Stimulated activated CD8-positive, alpha-beta memory T cell treated with anti-CD3 and anti-CD28 coated beads, Interleukin-7, amount 100 ng/mL, for 24 hours (primary cell): ENCODE data around the gene DYNC1I1.

Experiments used
- DNase-seq: peaks from one replicate; pipeline ENCODE4 v3.0.0-alpha.2; 2020; ENCODE audit warnings: low read depth

Gene DYNC1I1

DNA sequence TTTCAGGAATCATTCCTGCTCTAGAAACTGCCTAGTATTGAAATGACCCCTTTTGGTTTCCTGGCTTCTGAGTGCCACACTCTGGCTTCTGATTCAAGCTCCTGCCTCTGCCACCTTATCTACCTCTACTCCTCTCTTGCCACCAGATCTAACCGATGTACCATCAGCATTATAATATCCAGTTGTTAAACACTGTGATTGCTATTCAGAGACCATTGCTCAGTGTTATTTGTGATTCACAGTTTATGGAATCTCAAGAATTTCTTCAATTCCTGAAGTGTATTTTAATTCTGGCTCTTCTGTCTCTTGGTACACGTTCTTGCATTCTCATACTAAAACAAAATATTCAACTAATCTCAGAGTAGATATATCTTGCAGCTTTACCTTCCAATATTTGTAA is 88.7 kb downstream of the DYNC1I1 start:
- no peak for DNase-seq

DNA sequence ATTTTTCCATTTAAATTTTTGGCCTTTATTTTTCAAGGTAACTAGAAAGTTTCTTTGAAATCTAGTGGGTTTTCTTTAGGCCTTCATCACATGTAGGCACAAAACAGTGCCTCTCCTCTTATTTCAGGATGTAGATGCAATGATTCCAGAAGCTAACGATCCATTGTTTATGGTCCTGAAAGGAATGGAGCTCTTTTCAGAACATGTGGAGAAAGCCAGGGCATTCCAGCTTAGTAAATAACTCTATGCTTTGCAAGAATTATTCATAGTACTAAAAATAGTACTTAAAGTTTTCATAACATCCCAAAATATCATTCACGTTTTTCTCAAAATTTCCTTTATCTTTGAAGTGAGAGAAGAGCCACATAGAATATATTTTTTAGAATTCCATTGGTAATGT is 91.3 kb downstream of the DYNC1I1 start:
- DNase-seq, result no peak

DNA sequence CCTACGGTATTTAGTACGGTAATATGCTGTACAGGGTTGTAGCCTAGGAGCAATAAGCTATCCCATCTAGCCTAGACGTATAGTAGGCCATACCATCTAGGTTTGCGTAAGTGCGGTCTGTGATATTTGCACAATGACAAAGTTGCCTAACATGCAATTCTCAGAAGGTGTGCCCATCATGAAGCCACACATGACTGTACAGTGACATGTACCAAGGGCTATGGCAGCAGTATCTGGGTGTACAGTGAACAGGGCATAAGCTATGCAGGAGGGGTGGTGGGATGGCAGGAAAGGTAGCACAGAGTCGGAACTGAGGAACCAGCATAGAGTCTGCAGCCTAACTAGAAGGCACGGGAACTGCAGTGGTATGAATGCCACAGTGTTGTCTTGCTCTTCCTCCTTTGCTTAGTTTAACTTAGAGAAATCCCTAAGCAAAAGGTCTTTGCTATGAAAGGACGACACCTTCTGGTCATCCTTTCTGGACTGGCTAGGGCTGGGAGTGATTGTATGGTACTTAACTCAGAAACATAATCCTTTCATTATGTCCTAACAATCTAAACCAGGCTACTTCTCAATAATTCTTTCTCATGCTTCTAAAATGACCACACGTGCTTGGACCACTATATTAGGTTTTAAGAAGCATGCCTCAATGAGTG is 93.5 kb downstream of the DYNC1I1 start:
- no peak for DNase-seq

DNA sequence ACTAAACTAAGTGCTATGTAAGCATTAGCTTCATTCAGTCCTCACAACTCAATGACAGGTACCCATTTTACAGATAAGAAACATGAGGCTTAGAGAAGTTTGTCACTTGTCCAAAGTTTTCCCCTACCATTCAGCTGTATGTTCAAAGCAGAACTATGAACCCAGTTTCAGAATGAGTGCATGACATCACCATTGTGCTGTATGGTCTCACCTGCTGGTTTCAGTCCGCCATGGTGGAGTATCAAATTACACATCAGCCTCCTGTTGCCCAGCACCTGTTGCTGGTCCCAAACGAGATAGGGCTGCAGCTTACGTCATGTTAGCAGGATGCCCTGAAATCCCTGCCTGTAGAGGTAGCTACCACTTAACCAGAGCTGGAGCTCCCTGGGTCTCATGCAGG is 95.0 kb downstream of the DYNC1I1 start:
- DNase-seq, result no peak

DNA sequence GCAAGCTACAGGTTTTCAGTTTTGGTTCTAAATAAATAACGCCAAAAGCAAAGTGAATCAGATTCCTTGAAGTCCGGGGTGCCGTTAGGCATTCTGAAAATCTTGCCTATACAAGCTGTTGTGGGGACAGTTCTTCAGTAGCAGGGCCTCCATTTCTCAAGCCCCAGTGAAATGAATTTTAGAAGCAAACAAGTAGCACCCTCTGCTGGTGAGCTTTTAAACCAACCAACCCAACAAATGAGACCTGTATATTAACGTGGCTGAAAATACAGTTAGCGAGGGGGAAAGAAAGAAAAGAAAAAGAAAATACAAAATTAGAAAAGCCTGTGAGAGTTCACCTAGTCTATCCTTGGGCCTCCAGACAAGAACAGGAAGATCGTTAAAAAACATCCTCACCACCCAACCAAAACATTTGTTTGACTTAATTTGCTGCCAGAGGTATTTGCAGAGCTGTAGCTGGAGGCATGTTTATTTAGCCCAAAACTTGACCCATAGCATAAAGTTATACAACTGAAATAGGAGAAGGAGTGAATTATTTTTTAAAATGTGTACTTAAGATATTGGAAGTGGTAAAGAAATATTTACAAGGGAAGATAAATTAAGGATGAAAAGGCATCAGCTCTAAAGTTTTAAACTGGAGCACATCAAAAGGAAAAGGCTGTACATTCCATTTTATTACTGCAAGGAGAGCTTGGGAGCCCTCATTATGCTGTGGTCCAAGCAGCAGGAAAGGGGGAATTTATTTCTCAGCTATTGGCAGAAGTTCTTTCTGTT is 98.9 kb downstream of the DYNC1I1 start:
- no peak for DNase-seq

DNA sequence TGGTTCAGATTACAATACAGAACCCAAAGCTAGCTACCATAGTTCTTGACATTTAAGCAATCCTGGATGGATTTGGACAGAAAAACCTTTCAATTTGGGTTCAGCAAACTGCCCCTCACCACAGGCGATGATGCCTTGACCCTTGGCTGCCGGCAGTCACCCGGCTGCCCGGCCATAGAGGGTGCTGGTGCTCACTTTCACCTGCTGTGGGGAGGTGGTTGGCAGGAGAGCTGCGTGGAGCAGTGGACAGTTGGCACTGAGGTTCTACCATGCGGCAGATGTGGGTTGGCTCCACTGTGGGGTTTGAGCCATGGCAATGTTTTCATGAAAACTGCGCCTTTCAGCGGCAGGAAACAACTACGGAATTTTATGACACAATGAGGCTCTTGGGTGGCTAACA is 99.5 kb downstream of the DYNC1I1 start:
- DNase-seq, result no peak

DNA sequence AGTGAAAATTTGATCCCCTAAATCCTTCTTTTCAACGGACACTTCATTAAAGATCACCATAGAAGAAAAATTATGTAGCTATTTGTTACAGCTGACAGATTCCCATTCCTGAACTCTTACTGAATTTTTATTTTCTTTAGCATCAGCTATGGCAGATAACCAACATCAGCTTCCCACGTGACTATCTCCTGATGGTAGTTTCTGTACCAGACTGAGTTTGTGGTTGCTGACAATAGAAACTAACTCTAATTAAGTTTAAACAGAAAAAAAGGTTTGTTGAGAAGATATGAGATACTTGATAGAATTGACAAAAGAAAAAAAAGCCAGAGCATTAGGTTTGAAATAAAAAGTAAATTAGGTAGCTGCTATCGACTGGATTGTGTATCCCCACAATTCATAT is 101.8 kb downstream of the DYNC1I1 start:
- DNase-seq, result no peak

DNA sequence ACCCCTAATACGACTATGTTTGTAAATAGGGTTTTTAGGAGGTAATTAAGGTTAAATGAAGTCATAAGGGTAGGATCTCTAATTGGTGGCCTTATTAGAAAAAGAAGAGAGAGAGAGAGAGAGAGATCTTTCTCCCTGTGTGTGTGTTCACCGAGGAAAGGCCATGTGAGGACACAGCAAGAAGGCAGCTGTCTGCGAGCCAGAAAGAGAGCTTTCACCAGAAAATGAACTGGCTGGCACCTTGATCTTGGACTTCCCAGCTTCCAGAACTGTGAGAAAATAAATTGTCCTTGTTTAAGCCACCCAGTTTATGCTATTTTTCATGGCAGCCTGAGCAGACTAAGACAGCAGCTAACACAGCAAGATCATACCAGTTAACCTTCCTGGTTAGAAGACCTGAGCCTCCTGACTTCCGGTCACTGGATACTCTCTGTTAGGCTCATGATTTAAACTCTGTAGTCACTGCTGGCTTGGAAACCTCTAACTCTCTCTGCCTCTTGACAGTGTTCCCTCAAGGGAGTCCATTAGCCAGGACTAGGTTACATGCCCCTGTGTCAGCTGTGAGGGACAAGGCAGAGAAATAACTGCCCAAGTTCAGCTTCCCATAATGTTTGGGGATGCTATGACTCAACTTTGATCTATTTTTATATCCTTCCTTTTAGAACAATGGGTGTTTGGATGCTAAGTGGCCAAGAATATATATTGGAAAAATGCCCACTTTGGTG is 102.3 kb downstream of the DYNC1I1 start:
- no peak for DNase-seq

DNA sequence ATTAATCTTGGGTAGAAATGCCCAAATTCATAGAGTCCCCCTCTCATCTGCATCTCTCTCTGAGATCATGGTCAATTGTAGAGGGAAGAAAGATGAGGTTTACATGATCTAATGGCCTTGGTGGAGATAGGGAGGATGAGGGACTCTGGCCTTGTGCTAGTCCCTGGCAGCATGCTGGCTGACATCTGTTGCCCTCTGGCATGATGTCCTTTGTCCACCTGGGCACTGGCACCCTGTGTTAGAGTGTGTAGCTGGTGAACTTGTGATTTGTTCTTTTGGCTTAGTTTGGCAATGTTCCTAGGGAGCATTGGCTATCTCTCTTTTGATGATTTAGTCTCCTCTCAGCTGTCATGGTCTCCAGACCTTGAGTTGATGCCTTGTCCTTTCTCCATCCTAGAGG is 103.2 kb downstream of the DYNC1I1 start:
- DNase-seq, result no peak

DNA sequence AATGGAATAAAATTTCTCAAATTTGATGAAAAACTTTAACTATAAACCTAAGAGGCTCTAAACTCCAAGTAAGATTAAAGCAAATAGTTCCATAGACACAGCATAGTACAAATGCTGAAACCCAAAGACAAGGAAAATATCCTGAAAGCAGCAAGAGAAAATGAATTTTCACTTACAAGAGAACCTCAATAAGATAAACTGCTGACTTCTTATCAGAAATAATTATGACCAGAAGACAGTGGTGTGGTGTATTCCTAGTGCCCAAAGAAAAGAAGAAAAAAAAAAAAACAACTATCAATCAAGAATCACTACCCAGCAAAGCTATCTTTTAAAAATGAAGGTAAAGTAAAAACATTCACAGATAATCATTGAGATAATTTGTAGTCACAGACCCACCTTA is 106.3 kb downstream of the DYNC1I1 start:
- DNase-seq, result no peak

DNA sequence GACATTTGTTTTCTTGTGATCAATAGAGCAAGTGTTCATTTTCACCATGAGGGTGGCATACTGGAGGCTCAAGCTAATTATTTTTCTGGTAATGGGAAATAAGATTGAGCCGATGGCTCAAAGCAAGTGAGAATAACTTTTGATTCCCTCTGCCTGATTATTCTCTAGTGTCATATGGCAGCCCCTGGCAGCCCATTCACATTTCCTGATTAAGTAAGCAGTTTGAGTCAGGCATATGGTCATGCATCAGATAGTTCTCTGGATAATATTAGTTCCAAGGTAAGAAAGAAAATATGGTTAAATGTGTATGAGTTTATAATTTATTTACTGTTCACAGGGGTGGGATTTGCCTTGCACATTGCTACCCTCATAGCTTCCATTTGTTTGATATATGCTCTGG is 109.2 kb downstream of the DYNC1I1 start:
- DNase-seq, result no peak

DNA sequence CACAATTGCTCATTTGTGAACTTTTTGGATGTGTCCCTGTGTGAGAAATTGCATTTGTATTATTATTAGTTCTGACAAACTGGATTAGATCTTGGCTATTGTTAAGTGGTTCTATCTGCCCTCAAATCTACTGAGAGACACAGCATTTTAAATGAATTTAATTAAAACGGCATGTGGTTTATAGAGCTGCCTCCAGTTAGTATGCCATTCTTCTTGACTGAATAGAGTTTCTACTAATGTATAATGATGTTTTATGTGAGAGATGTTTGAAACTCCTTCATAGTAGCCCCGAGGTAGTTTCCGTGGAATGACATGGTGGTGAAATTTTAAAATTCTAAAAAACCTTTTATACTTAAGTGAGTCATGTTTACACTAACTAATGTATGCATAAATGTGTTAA is 110.9 kb downstream of the DYNC1I1 start:
- DNase-seq, result no peak

DNA sequence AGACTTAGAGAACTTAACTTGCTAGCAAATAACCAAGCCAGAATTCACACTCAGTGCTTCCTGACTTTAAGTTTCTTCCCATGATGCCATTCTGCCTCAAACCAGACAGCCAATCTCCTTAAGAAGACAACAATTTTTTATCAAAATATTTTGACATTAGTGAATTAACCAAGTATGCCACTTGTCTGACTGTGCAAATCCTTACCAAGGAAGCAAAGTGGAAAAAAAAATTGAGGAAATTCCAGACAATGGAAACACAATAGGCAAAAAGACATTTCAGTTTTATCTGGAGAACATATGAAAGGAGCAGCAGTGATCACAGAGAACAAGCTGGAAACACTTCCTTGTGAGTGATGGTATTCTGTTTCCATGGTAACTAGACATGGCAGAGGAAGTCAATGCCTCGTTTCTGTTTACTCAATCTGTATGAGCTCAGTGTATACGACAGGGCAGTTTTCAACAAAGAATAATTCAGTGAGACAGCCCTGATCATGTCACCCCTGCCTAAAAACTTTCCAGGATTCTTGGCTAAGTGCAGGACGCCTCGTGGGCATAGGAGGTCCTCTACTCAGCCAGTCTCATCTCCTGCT is 114.2 kb downstream of the DYNC1I1 start:
- DNase-seq, result no peak

DNA sequence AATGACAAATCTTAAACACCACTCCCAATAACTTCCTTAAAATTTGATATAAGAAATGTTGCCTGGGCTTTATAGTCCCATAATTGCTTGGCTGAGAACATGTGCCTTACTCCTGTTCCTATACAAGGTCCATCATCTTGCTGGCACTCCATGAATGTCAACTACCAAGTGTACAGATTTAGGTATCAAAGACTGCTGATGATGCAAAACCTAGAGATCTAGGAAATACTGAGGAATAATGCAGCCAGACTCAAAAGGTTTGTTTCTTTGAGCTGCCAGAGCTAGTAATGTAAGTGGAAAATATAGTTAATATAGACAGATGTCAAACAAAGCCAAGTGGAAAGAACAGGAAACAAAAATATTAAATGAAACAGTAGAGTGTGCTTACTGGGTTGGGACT is 121.1 kb downstream of the DYNC1I1 start:
- DNase-seq, result no peak

DNA sequence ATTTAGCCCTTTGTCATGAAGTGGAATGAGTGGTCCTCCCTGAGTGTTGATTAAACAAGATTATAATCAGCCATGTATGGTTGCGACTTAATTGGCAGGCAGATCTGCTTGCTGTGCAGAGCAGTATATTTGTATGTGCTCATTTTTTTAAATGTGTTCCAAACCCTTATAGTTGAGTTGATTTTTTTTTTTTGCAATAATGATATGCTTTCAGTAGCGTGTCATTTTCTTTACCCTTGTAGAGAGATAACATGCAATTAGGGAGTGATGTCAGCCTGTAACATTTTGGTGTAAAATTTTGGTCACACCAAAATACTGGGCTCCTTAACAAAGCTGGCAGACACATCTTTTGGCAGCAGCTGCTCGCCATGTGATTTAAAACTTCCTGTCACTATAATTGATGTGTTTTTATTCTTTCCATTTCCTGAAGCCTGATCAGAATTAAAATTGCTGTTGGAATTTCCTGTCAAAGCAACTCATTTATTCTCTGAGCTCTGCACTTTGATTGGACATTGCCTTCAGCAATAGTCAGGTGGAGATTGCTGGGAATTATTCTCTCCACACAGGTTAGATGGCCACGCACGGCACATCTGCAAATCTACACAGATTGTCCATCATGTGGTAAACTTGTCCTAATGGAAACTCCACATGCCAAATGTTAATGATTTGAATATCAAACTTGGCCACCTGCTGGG is 125.3 kb downstream of the DYNC1I1 start:
- no peak for DNase-seq

DNA sequence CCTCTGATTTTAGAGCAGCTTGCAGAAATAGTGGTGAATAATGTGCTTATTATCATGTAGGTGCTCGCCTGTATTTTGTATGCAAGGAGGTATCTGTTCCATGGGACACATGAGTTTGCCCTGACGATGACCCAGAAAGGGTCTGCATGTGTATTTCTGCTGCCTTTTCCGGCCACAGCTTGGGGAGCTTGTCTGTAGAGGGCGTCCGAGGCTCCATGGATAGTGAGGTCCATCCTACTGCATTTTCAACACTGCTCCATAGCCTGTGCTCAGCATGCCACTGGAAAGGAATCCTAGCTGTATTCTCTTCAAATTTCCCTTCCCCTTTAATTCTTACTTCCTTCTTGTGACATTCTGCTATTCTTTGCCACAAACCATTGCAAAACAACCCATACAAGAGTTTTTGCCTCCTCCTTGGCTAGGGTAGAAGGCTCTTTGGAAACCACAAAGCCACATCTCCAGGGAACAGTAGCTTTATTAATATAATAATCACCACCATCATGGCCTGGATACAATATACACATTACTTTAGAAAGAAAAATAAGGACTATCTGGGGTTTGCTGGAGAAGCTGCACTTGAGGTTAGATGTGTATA is 127.7 kb downstream of the DYNC1I1 start:
- no peak for DNase-seq

DNA sequence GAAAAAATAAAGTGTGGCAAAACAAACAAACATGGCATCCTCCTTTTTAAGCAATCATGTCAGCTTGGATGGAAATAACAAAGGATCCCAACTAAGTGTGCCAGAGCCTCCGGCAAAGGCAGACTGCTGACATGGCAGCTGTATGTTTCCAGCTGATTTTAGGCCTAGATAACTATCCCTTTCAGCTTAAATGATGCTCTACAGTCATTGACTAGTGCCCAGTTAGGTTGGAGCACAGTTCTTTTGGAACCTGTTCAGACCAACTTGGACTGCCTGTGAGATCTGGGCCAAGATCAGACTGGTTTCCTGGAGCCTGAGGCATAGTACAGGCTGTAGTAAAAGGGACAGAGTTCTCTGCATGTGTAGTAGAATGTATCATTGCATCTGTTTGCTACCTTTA is 128.7 kb downstream of the DYNC1I1 start:
- DNase-seq, result no peak

DNA sequence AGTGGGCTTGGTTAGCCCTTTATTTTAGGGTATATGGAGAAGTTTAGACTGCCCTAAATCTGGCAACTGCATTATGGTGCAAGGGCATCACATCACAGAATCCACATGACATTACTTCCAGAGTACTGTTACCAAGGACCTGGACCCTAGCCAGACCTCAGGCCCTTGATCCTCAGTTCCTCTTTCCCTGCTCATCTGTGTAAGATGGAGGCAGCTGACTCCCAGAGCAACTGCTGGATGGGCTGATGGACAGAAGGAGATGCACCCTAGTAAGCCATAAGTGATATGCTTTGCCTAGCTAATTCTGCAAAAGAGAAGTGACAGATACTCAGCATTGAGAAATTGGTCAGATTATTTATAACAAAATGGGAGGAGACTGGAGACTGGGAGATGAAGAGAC is 131.7 kb downstream of the DYNC1I1 start:
- DNase-seq, result no peak

DNA sequence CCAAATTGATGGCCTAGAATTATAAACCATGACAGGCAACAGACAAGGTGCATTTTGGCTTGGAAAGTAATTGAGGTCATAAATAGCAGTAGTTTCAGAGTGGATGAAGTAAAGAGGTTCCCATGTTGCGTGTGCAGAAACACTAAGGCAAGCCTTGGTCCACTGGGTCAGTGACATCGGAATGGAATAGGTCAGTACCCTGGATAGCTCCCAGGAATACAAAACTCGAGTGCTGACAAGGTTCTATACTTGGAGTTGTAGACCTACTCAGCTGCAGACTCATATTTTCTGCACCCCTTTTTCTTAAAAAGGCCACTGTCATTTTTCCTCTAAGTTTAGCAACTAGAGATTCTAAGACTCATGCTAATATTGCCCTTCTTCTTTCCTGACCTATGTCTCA is 132.8 kb downstream of the DYNC1I1 start:
- no peak for DNase-seq

DNA sequence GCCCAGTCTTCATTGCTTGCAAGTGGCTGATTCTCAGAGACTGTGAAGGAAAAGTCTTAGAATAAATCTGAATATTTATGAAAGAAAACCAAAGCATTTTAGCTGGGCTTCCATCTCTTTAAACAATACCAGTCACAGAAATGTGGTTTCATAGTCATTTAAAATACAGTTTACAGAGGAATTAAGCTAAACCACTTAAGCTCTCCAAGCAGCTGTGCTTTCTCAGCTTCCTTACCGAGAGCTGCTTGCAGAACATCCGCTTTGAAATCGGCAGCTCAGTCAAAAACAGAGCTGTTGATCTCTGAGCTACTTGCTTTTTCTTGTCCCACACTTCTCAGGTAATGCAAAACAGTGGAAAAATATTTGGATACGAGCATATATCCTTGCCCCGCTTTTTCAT is 134.5 kb downstream of the DYNC1I1 start:
- no peak for DNase-seq

DNA sequence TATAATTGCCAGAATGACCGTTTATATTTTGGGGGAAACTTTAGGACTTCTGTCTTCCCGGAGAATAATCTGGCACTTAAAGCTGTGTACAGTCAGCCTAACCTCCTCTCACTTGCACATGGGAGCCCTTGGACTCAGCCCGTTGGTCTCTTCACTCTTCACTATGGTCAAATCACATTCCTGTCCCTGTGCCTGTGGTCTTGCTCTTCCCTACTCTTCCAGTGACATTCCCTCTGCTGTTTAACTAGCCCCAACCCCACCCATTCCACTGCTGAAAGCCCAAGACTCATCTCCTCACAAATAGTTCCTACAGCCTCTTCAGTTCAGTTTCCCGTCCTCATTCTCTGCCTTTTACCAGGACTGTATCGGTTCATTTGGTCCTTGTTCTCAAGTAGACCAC is 135.0 kb downstream of the DYNC1I1 start:
- DNase-seq, result no peak

DNA sequence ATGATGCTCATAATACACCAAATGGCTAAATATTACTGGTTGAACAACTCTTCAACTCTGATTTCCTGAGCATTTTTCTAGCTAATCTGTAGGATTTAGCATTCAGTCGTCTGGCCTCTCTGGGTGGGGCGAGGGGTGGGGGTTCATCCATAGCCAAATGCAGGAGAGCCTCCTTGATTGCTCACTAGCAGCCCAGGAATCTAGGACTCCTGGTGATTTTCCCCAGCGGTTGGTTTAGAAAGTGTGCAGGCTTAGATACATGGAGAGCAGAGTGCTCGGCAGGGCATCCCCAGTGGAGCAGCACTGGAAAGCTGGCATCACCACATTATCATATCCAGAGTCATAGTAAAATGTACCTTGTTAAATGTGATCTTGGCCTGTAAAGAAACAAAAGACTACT is 136.1 kb downstream of the DYNC1I1 start:
- DNase-seq, result no peak
